Measurements from ENCODE around the gene PLEKHG1.

PLEKHG1 gene

DNA sequence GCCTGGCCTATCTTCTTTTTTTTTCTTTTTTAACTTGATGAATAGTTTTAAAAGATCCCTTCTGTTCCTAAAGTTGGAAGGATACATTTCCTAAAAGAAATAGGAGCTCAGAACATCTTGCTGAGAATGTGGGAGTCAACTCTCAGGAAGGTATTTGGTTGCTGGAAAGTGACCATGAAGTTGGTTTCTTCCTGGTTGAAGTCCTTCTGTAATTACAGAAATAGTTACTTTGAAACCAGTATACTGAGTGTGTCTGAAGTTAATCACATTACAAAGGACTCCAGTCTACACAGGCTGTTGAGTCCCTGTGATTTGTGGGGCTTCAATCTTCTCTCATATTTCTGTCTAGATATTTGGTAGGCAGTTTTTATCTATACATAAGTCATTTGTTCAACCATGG lies 9.8 kb upstream of the PLEKHG1 start:
- DNase-seq (ENCODE audit: low read depth): no peak

DNA sequence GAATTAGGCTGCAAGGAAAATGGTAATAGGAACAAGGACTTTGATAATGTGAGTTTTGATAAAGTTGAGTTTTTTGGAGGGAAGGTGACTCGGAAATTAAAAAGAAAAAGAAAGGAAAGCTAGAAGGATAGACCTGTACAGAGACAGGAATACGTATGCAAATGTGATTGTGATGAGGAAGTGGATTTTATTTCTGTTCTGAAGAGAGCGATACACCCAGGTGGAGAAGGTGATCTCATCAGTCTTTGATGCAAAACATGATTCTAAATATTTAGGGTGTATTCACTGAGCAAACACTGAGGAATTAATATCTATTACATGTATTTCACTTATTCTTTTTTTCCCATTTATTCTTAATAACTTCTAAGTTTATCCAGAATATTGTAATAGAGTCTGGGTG lies 9.2 kb upstream of the PLEKHG1 start:
- no peak for DNase-seq (ENCODE audit: low read depth)

DNA sequence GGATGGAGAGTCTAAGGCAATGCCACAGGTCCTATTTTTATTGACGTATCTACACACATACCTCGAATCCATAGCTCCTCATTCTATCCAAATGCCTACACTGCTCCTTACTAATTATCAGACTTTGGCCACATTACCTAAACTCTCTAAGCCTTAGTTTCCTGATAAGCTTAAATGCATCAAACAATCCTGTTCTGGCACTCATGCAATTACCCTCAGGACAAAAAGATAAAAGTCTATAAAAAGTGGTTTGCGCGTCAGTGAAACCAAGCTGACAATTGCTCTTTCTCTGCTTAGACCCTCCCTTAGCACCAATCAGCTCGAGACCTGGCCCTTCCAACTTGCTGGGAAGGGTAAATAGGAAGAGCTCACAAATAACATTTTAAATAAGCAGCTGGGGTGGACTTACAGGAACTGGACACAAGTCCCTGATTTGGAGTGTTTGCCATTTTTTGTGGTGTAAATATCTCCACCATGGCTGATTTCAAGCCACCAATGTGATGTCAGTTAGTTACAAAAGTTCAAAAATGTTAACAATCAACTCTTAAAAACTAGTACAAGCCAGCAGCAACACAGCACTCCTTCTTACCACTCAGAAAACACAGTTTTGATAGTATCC lies 7.2 kb upstream of the PLEKHG1 start:
- no peak for DNase-seq (ENCODE audit: low read depth)

GRCh38 chr6:150593119-150593518 lies 6.6 kb upstream of the PLEKHG1 start:
- no peak for DNase-seq (ENCODE audit: low read depth)

DNA sequence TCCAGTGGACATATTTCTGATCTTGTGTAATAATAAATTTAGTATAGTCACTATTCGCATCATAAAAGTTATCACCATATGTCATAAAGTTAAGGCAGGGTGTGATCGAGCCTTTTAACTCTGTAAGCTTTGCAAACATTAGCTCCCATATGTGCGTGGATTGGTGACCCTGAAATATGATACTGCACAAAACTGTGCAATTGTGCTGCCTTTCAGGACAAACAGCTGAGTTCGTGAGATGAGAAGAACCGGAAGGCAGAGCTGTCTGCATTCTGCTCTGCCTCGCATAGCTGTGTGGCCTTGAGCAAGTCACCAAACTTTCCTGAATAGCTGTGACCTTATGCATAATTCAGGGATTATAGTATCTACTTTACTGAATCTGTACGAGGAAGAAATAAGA lies 3.2 kb upstream of the PLEKHG1 start:
- DNase-seq (ENCODE audit: low read depth): no peak

GRCh38 chr6:150598401-150598800 lies 1.3 kb upstream of the PLEKHG1 start:
- no peak for DNase-seq (ENCODE audit: low read depth)

- no peak for DNase-seq (ENCODE audit: low read depth)
Measured at GRCh38 chr6:150598858-150599198, 857 bp upstream of the PLEKHG1 start.

DNA sequence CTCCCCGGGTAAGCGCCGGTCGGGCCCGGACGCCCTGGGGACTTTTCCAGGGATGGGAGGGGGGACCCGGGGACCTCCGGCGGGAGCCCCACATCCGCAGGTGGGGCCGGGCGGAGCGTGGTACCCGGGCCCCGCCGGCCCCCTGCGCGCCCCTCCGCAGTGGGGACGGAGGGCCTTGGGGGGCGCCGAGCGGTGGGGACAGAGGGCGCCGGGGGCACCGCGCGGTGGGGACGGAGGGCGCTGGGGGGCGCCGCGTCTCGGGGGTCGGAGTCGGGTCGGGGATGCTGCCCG lies 270 bp downstream of the PLEKHG1 start:
- no peak for DNase-seq (ENCODE audit: low read depth)

GRCh38 chr6:150600301-150601017 lies 774 bp downstream of the PLEKHG1 start:
- peak; percentile 30 for DNase-seq (ENCODE audit: low read depth)

DNA sequence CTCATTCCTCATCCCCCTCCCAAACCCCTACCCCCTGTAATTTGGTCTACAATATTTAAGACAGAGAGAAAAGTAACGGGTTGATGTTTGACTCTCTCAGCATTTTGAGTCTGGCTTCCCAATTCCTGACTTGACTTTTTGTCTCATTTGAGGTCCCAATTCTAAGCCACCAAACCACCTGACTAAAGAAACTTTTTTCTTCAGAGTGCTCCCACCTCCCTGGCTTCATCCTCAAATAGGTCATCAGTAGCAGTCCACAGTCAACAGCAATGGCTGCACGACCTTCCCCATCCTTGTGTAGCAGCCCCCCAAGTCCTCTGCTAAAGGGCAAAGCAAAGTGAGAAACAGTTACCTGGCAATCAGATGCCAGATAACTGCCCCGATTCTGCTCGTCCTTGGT lies 1.8 kb downstream of the PLEKHG1 start:
- DNase-seq (ENCODE audit: low read depth): no peak

GRCh38 chr6:150603176-150603575 lies 3.5 kb downstream of the PLEKHG1 start:
- no peak for DNase-seq (ENCODE audit: low read depth)

DNA sequence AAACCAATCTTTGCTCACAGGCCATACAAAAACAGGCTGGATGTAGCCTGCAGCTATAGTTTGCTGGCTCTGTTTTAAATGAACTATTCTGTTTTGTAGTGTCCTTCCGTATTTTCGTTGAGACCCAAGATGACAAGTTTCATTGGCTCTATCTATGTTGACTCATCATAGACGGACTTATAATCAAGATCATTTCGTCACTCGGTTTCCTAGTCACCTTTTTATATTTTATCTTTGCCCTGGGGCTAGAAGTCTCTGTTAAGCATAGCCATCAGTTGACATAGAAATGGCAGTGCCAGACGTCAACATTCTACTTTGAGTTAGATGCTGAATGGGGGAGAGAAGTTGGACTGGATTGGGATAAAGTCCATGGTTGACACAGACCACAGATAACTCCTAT lies 4.8 kb downstream of the PLEKHG1 start:
- DNase-seq (ENCODE audit: low read depth): no peak

DNA sequence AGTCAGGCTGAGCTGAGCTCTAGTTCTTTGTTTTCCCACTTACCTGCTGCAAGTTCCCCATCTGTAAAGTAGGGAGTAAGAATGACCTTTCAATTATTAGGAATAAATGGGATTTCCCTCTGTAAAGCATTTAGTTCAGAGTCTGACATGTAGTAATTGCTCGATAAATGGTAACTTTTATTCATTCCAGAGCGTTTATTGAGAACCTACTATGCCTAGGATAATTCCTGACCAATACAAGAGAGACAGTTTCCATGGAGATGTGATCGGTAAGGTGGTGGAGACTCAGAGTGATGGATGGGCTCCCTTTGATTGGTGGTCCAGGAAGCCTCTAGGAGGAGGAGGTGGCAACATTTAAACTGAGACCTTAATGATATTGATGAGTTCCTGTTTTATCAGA lies 5.6 kb downstream of the PLEKHG1 start:
- DNase-seq (ENCODE audit: low read depth): no peak

GRCh38 chr6:150606168-150606591 lies 6.5 kb downstream of the PLEKHG1 start:
- DNase-seq (ENCODE audit: low read depth): no peak

DNA sequence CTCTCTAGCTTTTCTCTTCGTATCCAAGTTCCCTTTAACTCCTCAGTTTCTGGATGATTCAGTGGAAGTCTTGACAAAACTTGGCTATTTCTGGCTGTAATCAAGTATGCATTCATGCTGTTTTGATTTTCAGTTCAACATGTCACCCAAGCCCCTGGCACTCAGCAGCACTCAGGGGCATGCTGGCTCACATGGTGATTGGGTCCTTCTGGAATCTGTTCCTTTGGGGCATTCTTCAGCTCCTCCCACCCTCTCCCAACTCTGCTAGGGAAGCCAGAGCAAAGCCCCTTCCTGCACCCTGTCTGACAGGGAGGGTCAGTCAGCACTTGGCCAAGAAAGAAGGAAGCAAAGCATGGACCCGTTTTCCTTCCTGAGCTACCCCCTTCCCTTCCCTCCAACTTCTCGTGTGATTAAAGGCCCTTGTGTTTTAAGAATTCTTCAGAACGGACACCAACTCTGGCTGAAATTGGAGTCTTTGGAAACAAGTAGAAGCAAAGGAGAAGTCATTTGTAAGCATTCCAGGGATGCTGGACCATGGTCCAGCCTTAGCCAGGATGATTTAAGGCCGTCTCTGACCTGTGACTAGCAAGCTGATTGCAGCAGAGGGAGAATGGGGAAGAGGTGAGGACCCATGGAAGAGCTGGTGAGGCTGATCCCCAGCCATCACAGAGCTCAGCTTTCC lies 7.1 kb downstream of the PLEKHG1 start:
- DNase-seq (ENCODE audit: low read depth): no peak

- no peak for DNase-seq (ENCODE audit: low read depth)
Measured at GRCh38 chr6:150607329-150607650, 7.6 kb downstream of the PLEKHG1 start.

- no peak for DNase-seq (ENCODE audit: low read depth)
Measured at GRCh38 chr6:150610584-150610983, 10.9 kb downstream of the PLEKHG1 start.

DNA sequence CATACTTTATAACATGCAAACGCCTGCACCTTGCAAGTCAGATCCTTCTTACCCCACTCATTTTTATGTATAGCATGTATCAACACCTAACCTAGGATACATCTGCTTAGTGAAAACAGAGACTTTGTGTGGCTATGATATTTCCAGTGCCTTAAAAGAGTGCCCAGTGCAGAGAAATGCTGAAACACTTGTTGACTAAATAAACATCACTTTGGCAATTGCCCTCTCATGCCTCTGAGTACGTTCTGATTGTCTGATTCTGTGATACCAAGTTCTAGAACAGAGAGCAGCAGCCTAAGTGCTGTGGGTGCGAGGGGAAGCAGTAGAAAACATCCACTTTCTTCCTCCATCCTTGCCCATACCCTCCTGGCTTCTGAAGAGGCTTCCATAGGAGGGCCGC lies 13.6 kb downstream of the PLEKHG1 start:
- no peak for DNase-seq (ENCODE audit: low read depth)

- no peak for DNase-seq (ENCODE audit: low read depth)
Measured at GRCh38 chr6:150615967-150616366, 16.3 kb downstream of the PLEKHG1 start.

DNA sequence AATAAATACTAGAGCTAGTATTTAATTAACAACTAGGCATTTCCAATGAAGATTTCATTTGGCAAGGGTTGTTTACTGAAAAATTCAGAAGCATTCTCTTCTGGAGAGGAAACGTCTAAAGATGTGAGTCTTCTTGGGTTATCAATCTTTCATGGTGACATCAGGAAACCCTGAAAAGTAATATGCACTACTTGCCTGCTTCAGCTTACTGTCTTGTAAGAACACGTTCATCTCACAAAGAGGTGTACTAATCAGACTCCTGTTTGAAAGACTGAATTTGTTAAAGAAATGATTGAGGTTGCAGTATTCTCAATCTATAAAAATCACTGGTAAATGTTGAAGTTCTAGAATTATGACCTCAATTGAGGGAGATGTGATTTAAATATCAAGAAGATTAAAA lies 16.9 kb downstream of the PLEKHG1 start:
- DNase-seq (ENCODE audit: low read depth): no peak

DNA sequence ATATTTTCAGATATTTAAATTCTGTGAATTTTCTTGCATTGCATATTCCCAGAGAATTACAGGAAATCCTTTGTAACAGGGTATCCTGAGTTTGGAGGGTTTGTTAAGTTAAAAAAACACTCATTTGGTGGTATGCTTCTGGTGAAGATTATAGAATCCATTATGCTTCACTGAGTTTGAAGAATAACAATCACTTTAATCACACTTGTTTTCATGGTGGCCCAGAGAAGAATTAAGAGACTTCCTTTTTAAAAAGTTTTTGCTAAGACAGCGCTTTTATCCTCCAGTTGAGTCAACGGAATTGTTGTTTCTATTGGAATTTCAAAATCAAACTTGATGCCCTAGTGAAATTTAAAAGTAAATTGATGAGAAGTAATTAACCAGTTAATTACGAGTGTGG lies 17.4 kb downstream of the PLEKHG1 start:
- DNase-seq (ENCODE audit: low read depth): no peak

GRCh38 chr6:150617496-150618460 lies 18.1 kb downstream of the PLEKHG1 start:
- no peak for DNase-seq (ENCODE audit: low read depth)

DNA sequence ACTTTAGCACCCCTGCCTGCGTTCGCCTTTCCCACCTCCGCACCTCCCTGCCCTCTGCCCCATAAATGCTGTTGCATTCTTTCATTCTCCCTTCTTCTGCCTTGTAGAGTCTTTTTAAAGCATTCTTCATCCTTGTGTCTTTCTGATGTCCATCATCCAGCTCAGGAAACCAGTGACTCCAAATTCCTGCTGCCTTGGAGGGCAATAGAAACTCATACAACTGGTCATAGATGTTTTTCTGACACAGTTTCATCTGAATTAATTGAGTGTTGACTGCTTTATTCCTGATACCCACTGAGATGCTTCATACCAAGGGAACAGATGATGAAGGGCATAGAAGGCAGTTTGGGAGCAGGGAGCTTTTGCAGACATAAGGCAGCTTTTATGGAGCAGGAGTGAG lies 19.6 kb downstream of the PLEKHG1 start:
- no peak for DNase-seq (ENCODE audit: low read depth)
